Measurements from ENCODE around the gene SLC16A7.

DNA sequence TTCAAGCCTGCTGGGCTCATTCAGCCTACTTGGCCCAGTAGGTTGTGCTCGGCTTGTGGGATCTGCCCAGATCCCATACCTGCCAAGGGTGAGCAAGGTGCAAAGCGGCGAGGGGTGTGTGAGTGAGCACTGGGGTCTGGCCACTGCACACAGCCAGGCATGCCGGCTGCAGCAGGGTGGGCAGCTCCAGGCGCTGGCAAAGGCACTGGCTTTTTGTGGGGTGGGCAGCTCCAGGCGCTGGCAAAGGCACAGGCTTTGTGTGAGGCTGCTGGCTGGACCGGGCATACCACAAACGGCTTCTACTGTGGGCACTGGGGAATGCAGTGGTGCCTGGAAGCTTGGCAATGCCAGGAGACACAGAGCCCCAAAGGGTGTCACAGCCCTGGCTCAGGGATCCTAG is 137.4 kb downstream of the SLC16A7 start:
- no peak for TF ChIP-seq SRF (CRISPR knock-in tag; IDR thresholded peaks at IDR 0.05)
- TF ChIP-seq ZFP36 (IDR thresholded peaks at IDR 0.05; ENCODE audit: low read depth, low read length, partially characterized antibody), result no peak
- TF ChIP-seq, protein P1, sequence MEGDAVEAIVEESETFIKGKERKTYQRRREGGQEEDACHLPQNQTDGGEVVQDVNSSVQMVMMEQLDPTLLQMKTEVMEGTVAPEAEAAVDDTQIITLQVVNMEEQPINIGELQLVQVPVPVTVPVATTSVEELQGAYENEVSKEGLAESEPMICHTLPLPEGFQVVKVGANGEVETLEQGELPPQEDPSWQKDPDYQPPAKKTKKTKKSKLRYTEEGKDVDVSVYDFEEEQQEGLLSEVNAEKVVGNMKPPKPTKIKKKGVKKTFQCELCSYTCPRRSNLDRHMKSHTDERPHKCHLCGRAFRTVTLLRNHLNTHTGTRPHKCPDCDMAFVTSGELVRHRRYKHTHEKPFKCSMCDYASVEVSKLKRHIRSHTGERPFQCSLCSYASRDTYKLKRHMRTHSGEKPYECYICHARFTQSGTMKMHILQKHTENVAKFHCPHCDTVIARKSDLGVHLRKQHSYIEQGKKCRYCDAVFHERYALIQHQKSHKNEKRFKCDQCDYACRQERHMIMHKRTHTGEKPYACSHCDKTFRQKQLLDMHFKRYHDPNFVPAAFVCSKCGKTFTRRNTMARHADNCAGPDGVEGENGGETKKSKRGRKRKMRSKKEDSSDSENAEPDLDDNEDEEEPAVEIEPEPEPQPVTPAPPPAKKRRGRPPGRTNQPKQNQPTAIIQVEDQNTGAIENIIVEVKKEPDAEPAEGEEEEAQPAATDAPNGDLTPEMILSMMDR (IDR thresholded peaks at IDR 0.05 in 2 of 3, conservative IDR thresholded peaks at IDR 0.05 in 1 of 3; ENCODE audit: insufficient read depth in 2 of 3, low read depth in 1 of 3, low read length in 3 of 3), result no peak
- no peak for TF ChIP-seq ZBTB1 (CRISPR knock-in tag; IDR thresholded peaks at IDR 0.05; ENCODE audit: borderline replicate concordance, low read depth)
- TF ChIP-seq, protein P2, sequence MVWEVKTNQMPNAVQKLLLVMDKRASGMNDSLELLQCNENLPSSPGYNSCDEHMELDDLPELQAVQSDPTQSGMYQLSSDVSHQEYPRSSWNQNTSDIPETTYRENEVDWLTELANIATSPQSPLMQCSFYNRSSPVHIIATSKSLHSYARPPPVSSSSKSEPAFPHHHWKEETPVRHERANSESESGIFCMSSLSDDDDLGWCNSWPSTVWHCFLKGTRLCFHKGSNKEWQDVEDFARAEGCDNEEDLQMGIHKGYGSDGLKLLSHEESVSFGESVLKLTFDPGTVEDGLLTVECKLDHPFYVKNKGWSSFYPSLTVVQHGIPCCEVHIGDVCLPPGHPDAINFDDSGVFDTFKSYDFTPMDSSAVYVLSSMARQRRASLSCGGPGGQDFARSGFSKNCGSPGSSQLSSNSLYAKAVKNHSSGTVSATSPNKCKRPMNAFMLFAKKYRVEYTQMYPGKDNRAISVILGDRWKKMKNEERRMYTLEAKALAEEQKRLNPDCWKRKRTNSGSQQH (CRISPR knock-in tag; IDR thresholded peaks at IDR 0.05), result no peak
- TF ChIP-seq IRF2 (CRISPR knock-in tag; IDR thresholded peaks at IDR 0.05), result no peak
- TF ChIP-seq, protein P3, sequence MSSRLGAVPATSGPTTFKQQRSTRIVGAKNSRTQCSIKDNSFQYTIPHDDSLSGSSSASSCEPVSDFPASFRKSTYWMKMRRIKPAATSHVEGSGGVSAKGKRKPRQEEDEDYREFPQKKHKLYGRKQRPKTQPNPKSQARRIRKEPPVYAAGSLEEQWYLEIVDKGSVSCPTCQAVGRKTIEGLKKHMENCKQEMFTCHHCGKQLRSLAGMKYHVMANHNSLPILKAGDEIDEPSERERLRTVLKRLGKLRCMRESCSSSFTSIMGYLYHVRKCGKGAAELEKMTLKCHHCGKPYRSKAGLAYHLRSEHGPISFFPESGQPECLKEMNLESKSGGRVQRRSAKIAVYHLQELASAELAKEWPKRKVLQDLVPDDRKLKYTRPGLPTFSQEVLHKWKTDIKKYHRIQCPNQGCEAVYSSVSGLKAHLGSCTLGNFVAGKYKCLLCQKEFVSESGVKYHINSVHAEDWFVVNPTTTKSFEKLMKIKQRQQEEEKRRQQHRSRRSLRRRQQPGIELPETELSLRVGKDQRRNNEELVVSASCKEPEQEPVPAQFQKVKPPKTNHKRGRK (tag; IDR thresholded peaks at IDR 0.05), result no peak
- TF ChIP-seq, protein P4, sequence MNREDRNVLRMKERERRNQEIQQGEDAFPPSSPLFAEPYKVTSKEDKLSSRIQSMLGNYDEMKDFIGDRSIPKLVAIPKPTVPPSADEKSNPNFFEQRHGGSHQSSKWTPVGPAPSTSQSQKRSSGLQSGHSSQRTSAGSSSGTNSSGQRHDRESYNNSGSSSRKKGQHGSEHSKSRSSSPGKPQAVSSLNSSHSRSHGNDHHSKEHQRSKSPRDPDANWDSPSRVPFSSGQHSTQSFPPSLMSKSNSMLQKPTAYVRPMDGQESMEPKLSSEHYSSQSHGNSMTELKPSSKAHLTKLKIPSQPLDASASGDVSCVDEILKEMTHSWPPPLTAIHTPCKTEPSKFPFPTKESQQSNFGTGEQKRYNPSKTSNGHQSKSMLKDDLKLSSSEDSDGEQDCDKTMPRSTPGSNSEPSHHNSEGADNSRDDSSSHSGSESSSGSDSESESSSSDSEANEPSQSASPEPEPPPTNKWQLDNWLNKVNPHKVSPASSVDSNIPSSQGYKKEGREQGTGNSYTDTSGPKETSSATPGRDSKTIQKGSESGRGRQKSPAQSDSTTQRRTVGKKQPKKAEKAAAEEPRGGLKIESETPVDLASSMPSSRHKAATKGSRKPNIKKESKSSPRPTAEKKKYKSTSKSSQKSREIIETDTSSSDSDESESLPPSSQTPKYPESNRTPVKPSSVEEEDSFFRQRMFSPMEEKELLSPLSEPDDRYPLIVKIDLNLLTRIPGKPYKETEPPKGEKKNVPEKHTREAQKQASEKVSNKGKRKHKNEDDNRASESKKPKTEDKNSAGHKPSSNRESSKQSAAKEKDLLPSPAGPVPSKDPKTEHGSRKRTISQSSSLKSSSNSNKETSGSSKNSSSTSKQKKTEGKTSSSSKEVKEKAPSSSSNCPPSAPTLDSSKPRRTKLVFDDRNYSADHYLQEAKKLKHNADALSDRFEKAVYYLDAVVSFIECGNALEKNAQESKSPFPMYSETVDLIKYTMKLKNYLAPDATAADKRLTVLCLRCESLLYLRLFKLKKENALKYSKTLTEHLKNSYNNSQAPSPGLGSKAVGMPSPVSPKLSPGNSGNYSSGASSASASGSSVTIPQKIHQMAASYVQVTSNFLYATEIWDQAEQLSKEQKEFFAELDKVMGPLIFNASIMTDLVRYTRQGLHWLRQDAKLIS (CRISPR knock-in tag; IDR thresholded peaks at IDR 0.05), result no peak
- TF ChIP-seq FOXK1 (CRISPR knock-in tag; IDR thresholded peaks at IDR 0.05; ENCODE audit: borderline replicate concordance), result no peak
- TF ChIP-seq, protein P5, sequence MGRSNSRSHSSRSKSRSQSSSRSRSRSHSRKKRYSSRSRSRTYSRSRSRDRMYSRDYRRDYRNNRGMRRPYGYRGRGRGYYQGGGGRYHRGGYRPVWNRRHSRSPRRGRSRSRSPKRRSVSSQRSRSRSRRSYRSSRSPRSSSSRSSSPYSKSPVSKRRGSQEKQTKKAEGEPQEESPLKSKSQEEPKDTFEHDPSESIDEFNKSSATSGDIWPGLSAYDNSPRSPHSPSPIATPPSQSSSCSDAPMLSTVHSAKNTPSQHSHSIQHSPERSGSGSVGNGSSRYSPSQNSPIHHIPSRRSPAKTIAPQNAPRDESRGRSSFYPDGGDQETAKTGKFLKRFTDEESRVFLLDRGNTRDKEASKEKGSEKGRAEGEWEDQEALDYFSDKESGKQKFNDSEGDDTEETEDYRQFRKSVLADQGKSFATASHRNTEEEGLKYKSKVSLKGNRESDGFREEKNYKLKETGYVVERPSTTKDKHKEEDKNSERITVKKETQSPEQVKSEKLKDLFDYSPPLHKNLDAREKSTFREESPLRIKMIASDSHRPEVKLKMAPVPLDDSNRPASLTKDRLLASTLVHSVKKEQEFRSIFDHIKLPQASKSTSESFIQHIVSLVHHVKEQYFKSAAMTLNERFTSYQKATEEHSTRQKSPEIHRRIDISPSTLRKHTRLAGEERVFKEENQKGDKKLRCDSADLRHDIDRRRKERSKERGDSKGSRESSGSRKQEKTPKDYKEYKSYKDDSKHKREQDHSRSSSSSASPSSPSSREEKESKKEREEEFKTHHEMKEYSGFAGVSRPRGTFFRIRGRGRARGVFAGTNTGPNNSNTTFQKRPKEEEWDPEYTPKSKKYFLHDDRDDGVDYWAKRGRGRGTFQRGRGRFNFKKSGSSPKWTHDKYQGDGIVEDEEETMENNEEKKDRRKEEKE (IDR thresholded peaks at IDR 0.05; ENCODE audit: borderline replicate concordance in 1 of 2, control insufficient read depth in 1 of 2, low read depth in 2 of 2, low read length in 1 of 2), result no peak
- TF ChIP-seq SMAD3 (CRISPR knock-in tag; conservative IDR thresholded peaks at IDR 0.05), result no peak
